OCI-LY1 (cell line): ENCODE measurements around the gene KIAA1614.

Experiments
- EZH2 ChIP-seq: fragments of 200-600 bp; sonication (generic), shearing (Covaris generic); IDR thresholded peaks from 2 replicates; pipeline ENCODE4 v1.8.0; 2017; ENCODE audit warnings: borderline replicate concordance, mixed run types, mild to moderate bottlenecking, antibody characterized with exemption, low read length, moderate library complexity, mixed read lengths
- TF ChIP-seq, protein P1 (sequence below): fragments of 200-600 bp; sonication (generic), shearing (Covaris generic); IDR thresholded peaks from 2 replicates; pipeline ENCODE4 v1.5.1; 2017; ENCODE audit warnings: mild to moderate bottlenecking, antibody characterized with exemption, low read length, moderate library complexity, mixed read lengths

DNA sequence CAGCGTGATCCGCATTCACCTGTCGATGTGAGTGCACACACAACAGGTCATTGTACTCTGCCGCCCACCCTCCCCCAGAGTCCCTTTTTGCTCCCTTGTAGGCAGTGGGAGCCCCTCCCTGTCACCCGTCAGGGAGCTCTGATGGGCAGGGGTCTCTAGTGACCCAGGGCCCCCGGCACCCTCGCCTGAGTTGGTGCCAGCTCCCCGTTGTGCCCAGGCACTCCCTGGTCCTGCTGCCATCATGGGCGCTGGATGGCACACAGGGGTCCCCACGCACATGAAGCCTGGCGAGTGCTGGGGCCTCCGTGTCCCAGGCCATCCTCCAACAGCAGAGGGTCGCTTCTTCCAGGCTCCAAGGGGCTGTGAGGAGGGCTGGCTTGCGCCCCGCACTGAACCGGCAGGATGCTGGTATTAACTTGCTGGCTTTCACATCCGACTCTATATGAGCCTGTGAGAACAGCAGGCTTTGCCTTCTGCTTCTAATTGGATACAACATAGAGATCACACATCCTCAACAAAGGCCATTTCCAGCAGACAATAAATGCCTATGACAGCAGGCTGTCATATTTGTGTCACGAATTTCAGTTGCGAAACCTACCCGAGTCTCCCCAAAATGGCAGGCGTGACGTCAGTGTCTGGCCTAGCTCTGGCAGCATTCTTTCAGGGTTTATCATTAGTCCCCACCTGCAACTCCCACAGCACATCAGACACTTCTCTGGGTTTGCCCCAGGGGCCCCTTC is 35.4 kb downstream of the KIAA1614 start:
- TF ChIP-seq, protein P1, sequence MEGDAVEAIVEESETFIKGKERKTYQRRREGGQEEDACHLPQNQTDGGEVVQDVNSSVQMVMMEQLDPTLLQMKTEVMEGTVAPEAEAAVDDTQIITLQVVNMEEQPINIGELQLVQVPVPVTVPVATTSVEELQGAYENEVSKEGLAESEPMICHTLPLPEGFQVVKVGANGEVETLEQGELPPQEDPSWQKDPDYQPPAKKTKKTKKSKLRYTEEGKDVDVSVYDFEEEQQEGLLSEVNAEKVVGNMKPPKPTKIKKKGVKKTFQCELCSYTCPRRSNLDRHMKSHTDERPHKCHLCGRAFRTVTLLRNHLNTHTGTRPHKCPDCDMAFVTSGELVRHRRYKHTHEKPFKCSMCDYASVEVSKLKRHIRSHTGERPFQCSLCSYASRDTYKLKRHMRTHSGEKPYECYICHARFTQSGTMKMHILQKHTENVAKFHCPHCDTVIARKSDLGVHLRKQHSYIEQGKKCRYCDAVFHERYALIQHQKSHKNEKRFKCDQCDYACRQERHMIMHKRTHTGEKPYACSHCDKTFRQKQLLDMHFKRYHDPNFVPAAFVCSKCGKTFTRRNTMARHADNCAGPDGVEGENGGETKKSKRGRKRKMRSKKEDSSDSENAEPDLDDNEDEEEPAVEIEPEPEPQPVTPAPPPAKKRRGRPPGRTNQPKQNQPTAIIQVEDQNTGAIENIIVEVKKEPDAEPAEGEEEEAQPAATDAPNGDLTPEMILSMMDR = no peak
- no peak for TF ChIP-seq EZH2
